Sigmoid colon (tissue), 4 donors: ENCODE measurements around the gene ADH7.

Source experiments
- EP300 ChIP-seq, 4 donors: sonication (generic); formaldehyde crosslinking; IDR thresholded peaks; one replicate each; pipeline ENCODE4 v1.6.1; 2017; ENCODE audit warnings: antibody characterized with exemption in 4 of 4
- POLR2A ChIP-seq, 2 donors: fragments of 450-650 bp; IDR thresholded peaks; one replicate each; pipeline ENCODE4 v1.6.1; 2016; ENCODE audit warnings: antibody characterized with exemption in 2 of 2, mild to moderate bottlenecking in 2 of 2, moderate library complexity in 2 of 2
- TF ChIP-seq, protein P1 (sequence below), 4 experiments: fragments of 450-650 bp in 3 of 4; fragments of 200-600 bp in 1 of 4; IDR thresholded peaks; one replicate each; pipeline ENCODE4 v1.5.1; 2016 to 2019; ENCODE audit warnings: antibody characterized with exemption in 4 of 4, mild to moderate bottlenecking in 3 of 4, moderate library complexity in 2 of 4

DNA sequence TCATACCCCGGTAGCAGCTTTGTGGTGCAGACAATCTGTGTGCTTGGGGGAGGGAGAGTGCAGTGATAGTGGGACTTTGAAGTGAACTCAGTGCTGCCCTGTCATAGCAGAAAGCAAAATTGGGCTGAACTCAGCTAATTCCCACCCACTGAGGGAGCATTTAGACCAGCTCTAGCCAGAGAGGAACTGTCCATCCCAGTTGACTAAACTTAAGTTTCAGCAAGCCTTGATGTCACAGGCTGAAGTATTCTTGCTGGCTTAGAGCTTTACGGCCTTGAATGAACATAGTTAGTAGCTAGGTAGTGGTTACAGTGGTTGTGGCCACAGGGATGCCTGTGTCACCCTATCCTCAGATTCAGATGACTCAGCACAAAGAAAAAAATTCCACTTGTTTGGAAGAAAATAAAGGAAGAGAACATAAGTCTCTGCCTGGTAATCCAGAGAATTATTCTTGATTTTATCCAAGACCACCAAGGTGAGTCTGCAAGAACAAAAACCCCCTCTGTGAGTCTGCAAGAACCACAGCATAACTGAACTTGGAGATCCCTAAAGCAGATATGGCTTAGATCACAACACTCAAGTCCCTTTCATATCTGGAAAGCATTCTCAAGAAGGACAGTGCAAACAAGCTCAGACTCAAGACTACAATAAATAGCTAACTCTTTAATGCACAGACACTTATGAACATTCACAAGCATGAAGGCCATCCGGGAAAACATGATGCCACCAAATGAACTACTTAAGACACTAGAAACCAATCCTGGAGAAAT is 39.4 kb downstream of the ADH7 start:
- TF ChIP-seq, protein P1, sequence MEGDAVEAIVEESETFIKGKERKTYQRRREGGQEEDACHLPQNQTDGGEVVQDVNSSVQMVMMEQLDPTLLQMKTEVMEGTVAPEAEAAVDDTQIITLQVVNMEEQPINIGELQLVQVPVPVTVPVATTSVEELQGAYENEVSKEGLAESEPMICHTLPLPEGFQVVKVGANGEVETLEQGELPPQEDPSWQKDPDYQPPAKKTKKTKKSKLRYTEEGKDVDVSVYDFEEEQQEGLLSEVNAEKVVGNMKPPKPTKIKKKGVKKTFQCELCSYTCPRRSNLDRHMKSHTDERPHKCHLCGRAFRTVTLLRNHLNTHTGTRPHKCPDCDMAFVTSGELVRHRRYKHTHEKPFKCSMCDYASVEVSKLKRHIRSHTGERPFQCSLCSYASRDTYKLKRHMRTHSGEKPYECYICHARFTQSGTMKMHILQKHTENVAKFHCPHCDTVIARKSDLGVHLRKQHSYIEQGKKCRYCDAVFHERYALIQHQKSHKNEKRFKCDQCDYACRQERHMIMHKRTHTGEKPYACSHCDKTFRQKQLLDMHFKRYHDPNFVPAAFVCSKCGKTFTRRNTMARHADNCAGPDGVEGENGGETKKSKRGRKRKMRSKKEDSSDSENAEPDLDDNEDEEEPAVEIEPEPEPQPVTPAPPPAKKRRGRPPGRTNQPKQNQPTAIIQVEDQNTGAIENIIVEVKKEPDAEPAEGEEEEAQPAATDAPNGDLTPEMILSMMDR (IDR thresholded peaks at IDR 0.05), result no peak
- TF ChIP-seq POLR2A (IDR thresholded peaks at IDR 0.05) (no peak), EP300 (IDR thresholded peaks at IDR 0.05) (no peak)
